AG10803 (cell line): ENCODE measurements around the gene SIX2.

Source experiments
- DNase-seq: peaks from one replicate; pipeline ENCODE4 v3.0.0; 2010; ENCODE audit warnings: low read depth
- H3K4me3 ChIP-seq: 2 replicates; pipeline ENCODE4 v1.5.1; 2011; ENCODE audit warnings: mild to moderate bottlenecking, low read length, control low read depth
- TF ChIP-seq, protein P1 (sequence below): conservative IDR thresholded peaks from 2 replicates; pipeline ENCODE4 v1.5.1; 2011; ENCODE audit warnings: mild to moderate bottlenecking, low read length, control low read depth, inconsistent platforms

The SIX2 gene

GRCh38 chr2:44989176-44989575 is 20.1 kb downstream of the SIX2 start:
- no peak for DNase-seq
- TF ChIP-seq, protein P1, sequence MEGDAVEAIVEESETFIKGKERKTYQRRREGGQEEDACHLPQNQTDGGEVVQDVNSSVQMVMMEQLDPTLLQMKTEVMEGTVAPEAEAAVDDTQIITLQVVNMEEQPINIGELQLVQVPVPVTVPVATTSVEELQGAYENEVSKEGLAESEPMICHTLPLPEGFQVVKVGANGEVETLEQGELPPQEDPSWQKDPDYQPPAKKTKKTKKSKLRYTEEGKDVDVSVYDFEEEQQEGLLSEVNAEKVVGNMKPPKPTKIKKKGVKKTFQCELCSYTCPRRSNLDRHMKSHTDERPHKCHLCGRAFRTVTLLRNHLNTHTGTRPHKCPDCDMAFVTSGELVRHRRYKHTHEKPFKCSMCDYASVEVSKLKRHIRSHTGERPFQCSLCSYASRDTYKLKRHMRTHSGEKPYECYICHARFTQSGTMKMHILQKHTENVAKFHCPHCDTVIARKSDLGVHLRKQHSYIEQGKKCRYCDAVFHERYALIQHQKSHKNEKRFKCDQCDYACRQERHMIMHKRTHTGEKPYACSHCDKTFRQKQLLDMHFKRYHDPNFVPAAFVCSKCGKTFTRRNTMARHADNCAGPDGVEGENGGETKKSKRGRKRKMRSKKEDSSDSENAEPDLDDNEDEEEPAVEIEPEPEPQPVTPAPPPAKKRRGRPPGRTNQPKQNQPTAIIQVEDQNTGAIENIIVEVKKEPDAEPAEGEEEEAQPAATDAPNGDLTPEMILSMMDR = no peak
- no peak overlapping the region for H3K4me3 ChIP-seq

DNA sequence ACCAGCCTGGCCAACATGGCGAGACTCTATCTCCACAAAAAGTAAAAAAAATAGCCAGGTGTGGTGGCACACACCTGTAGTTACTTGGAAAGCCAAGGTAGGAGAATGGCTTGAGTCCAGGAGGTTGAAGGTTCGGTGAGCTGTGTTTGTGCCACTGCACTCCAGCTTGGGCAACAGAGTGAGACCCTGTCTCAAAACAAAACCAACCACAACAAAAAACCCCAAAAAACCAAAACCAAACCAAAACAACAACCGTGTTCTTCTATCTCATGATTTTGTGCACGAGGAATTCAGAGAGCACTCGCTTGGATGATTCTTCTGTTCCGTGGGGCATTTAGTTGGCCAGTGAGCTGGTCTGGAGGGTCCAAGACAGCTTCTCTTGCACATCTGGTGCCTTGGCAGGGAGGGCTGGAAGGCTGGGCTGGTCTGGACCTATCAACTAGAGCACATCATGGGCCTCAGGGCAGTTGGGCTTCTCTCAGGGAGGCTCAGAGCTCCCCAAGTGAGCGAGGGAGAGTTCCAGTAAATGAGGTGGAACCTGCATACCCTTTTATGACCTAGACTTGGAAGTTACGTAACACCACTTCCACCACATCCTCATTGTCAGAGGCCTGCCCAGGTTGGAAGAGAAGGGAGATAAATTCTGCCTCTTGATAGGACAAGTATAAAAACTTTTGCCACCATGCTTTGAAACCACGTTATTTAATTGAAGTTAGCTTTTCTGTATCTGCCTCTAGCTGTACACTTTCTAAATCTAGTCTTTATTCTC is 25.2 kb downstream of the SIX2 start:
- no peak overlapping the region for H3K4me3 ChIP-seq
- no peak for DNase-seq
- TF ChIP-seq, protein P1 = no peak

- TF ChIP-seq, protein P1 = peak; percentile 89
- DNase-seq = peak; percentile 69
Observed at GRCh38 chr2:44981714-44982108, 27.5 kb downstream of the SIX2 start.

GRCh38 chr2:44980751-44981713 is 28.2 kb downstream of the SIX2 start:
- TF ChIP-seq, protein P1 = no peak
- no peak for DNase-seq
- no peak overlapping the region for H3K4me3 ChIP-seq

More at GRCh38 chr2:44981714-44982108, 27.5 kb downstream of the SIX2 start:
- no peak overlapping the region for H3K4me3 ChIP-seq

GRCh38 chr2:44979581-44979980 is 29.7 kb downstream of the SIX2 start:
- H3K4me3 ChIP-seq = no peak overlapping the region
- TF ChIP-seq, protein P1 = no peak
- no peak for DNase-seq

- TF ChIP-seq, protein P1 = no peak
- H3K4me3 ChIP-seq = no peak overlapping the region
- no peak for DNase-seq
Observed at GRCh38 chr2:44975571-44976450, 33.4 kb downstream of the SIX2 start.
